HG03159 (cell line): ENCODE data around the gene RFTN2.
"Not testable (repeated sequence)": the region's sequence is repeated elsewhere in the genome, so short reads cannot be mapped to it uniquely, and the experiment has no call there.

Experiments
- ATAC-seq: cut with Tn5 transposase; IDR thresholded peaks from one replicate; pipeline ENCODE4 v1.9.1; 2021; ENCODE audit warnings: mild to moderate bottlenecking, moderate library complexity; ENCODE audit not compliant: unreplicated experiment

RFTN2 gene

GRCh38 chr2:197606180-197606579 lies 69.2 kb downstream of the RFTN2 start:
- ATAC-seq = peak; percentile 76

DNA sequence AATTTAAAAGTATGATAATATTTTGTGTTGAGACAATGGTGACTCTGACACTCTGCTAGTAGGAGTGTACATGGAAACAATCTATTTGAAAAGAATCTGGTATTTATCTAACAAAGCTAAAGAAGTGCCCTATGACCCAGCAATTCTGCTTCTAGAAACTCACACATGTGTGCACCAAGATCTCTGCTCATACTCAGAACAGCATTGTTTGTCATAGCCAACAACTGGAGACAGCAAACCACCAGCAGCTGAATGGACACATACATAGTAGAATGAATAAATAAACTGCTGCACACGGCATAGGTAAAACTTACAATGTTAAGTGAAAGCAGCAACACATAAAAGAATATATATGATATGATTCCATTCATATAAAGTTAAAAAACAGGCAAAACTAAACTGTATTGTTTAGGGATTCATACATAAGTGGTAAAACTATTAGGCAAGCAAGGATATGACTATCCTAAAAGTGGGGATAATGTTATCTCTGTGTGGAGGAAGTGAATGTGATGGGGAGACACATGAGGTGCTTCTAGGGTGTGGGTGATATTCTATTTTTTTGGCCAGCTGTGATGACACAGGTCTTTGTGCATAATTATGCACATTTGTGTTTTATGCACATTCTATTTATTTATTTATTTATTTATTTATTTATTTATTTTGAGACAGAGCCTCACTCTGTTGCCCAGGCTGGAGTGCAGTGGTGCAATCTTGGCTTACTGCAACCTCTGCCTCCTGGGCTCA lies 71.1 kb downstream of the RFTN2 start:
- ATAC-seq = no peak

GRCh38 chr2:197601726-197602125 lies 73.7 kb downstream of the RFTN2 start:
- ATAC-seq = no peak

- ATAC-seq = no peak
Observed at GRCh38 chr2:197600306-197600705, 75.1 kb downstream of the RFTN2 start.

DNA sequence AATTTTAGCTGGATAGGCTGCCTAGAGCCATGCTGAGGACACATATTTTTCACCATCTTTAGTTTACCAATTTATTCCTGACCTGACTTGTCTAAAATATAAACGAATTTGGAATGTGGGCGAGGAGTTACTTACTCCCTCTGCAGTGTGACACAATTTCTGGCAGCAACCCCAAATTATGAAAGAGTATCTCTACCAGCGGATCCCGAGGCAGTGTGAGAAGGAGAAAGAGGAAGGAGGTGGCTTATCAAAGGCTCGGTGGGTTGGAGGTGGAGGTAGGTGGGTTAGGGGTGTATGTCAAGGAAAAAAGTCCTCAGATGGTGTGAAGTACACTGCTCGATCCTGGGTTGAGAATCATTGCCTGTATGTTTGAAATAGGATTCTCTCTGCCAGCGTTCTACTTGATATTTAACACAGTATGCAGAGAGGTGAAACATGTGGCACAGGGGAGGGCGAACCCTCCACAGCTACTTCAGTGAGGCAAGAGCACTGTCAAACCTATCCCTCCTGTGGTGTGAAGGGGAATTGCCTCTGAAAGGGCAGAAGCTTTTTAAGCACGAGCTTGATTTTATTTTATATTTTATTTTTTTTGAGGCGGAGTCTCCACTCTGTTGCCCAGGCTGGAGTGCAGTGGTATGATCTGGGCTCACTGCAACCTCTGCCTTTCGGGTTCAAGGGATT lies 76.0 kb downstream of the RFTN2 start:
- ATAC-seq = peak; percentile 67

DNA sequence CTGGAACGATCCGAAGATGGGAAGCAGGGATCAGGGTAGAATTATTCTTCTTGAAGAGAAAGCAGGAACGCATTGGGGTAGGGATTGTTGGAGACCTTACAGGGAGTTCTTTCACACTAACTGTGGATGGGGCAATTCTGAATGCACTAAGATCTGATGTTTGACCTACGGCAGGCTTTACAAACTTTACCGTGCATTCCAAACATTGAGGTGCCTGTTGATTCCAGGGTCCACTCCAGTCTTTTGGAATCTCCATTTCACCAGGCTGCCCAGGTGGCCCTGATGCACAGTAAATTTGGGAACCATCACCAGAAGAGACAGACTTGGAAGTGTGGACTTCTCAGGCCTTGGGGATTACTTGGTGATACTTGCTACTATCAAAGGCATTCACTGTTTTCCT lies 76.9 kb downstream of the RFTN2 start:
- no peak for ATAC-seq

- ATAC-seq = no peak
Observed at GRCh38 chr2:197597166-197597565, 78.2 kb downstream of the RFTN2 start.

DNA sequence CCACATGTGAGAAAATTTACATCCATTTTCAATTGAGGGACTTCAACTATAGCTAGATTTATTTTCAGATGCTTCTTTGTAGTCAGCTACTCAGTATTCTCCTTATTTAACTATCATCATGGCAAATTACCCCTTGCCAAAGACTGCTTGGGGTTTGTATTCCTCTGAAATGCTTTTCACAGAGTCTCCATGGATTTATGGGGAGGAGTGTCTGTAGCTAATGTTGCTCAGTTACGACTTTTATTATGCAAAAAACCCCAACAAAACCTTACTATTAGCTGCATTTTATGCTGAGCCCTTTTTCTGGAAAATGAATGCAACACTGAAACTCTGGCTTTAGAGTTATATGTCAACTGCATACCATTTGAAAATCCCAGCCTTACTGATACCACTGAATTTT lies 78.6 kb downstream of the RFTN2 start:
- no peak for ATAC-seq

GRCh38 chr2:197591339-197592072 lies 83.9 kb downstream of the RFTN2 start:
- no peak for ATAC-seq

- not testable (repeated sequence) for ATAC-seq
Observed at GRCh38 chr2:197587255-197587654, 88.1 kb downstream of the RFTN2 start.

DNA sequence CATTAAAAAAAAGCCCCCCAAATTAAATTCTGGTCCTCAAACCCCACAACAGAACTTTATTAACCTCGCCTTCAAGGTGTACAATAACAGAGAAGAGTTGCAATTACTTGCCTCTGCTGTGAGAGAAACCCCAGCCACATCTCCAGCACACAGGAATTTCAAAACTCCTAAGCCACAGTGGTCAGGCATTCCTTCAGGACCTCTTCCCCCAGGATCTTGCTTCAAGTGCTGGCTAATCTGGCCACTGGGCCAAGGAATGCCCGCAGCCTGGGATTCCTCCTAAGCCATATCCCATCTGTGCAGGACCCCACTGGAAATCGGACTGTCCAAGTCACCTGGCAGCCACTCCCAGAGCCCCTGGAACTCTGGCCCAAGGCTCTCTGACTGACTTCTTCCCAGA lies 95.2 kb downstream of the RFTN2 start:
- not testable (repeated sequence) for ATAC-seq

DNA sequence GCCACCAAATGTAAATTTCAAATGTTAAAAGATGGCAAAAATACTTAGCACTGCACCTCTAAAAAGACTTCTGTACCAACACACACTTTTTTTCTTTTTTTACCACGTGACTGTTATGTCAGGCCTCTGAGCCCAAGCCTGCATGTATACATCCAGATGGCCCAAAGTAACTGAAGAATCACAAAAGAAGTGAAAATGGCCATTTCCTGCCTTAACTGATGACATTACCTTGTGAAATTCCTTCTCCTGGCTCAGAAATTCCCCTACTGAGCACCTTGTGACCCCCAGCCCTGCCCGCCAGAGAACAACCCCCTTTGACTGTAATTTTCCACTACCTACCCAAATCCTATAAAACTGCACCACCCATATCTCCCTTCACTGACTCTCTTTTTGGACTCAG lies 97.1 kb downstream of the RFTN2 start:
- not testable (repeated sequence) for ATAC-seq

- ATAC-seq = no peak
Observed at GRCh38 chr2:197577446-197577845, 97.9 kb downstream of the RFTN2 start.

DNA sequence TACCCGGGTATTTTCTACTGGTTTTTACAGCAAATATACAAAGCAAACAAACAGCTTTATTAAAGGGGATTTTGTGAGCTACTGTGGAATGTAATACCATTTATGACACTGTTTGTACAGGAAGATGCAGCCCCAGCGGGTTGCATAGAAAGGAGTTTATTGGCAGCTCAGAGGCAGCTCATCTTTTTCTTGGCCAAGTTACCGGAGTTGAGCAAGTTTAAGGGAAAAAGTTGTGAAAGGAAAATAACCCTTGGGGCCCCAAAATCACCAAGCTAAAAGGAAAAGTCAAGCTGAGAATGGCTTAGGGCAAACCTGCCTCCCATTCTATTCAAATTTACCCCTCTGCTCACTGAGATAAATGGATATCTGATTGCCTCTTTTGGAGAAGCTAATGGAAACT lies 98.8 kb downstream of the RFTN2 start:
- no peak for ATAC-seq

DNA sequence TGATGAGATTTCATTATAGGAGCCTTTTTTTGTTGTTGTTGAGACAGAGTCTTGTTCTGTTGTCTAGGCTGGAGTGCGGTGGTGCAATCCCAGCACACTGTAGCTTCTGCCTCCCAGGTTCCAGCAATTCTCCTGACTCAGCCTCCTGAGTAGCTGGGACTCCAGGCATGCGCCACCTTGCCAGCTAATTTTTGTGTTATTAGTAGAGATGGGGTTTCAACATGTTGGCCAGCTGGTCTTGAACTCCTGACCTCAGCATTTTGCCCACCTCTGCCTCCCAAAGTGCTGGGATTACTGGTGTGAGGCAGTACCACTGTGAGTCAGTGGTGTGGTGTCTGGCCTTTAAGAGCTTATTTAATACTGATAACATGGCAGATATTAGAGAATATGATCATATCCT lies 99.4 kb downstream of the RFTN2 start:
- no peak for ATAC-seq

- no peak for ATAC-seq
Observed at GRCh38 chr2:197573608-197574007, 101.8 kb downstream of the RFTN2 start.

GRCh38 chr2:197571627-197572271 lies 103.6 kb downstream of the RFTN2 start:
- ATAC-seq = no peak

DNA sequence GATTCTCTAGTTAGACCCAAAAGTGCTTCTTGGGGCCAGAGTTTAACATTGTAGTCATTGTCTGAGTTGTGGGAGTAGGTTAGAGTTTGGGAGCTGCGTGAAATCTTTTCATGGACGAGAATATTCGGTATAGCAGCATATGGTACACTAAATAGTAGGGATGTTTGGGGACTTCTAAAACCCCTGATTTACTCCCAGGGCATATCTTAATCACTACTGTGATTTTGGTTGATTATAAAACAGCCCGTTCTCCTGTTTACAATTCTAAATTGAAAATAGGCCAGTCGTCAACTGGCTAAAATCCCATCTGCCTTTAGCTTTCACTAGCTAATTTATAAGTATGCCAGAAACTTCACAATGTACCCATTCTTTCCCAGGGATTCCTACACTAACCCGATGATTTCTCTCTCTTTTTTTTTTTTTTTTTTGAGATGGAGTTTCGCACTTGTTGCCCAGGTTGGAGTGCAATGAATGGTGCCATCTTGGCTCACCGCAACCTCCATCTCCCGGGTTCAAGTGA lies 115.2 kb downstream of the RFTN2 start:
- no peak for ATAC-seq

GRCh38 chr2:197559681-197560080 lies 115.7 kb downstream of the RFTN2 start:
- no peak for ATAC-seq

GRCh38 chr2:197558393-197558792 lies 117.0 kb downstream of the RFTN2 start:
- ATAC-seq = no peak

DNA sequence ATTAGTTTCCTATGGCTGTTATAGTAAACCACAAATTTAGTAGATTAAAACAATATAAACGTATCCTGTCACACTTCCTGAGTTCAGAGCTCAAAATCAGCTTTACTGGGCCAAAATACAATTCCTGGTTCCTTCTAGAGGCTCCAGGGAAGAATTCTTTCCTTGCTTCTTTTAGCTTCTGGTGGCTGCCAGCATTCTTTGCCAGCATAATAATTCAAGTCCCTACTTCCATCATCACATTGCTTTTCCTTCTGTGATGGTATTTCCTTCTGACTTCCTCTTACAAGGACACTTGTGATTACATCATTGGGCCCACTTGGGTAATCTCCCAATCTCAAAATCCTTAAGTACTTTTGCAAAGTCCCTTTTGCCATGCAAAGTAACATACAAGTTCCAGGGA lies 118.9 kb downstream of the RFTN2 start:
- no peak for ATAC-seq
